ENCODE results near the gene ANKIB1.
A peak's percentile ranks its signal among the peaks of the same experiment; 100 is the strongest.
"Not testable (repeated sequence)": the region's sequence is repeated elsewhere in the genome, so short reads cannot be mapped to it uniquely, and the experiment has no call there.

ANKIB1 gene

GRCh38 chr7:92410162-92410561, 164.4 kb downstream of the ANKIB1 start:
- H3K27ac ChIP-seq (ENCODE audit: low read depth, low read length); H3K4me3 ChIP-seq (ENCODE audit: low read length); H3K9me3 ChIP-seq (ENCODE audit: insufficient read depth, low read depth, low read length); H3K9ac ChIP-seq (ENCODE audit: low read depth, low read length); H3K4me1 ChIP-seq (ENCODE audit: insufficient read depth, low read length); H3K27me3 ChIP-seq (ENCODE audit: insufficient read depth, low read length); H3K36me3 ChIP-seq (ENCODE audit: insufficient read depth, low read length): not testable (repeated sequence)
- 89% methylated on average over 3 of the region's 6 CpGs for WGBS

- H3K36me3 ChIP-seq (ENCODE audit: insufficient read depth, low read length) = no peaks in the 10 kb centered on the region
- no peaks in the 10 kb centered on the region for H3K27me3 ChIP-seq (ENCODE audit: insufficient read depth, low read length)
- H3K9ac ChIP-seq (ENCODE audit: low read depth, low read length) = no peak overlapping the region
- H3K4me3 ChIP-seq (ENCODE audit: low read length) = no peak overlapping the region
- H3K4me1 ChIP-seq (ENCODE audit: insufficient read depth, low read length) = no peaks in the 10 kb centered on the region
- no peak overlapping the region for H3K27ac ChIP-seq (ENCODE audit: low read depth, low read length)
- WGBS = 91% methylated on average over 10 of the region's 11 CpGs
- no peaks in the 10 kb centered on the region for H3K9me3 ChIP-seq (ENCODE audit: insufficient read depth, low read depth, low read length)
Observed at GRCh38 chr7:92412745-92413144, 167.0 kb downstream of the ANKIB1 start.

GRCh38 chr7:92413550-92413949, 167.8 kb downstream of the ANKIB1 start:
- 86% methylated on average over 5 of the region's 5 CpGs for WGBS
- no peak overlapping the region for H3K9ac ChIP-seq (ENCODE audit: low read depth, low read length)
- no peak overlapping the region for H3K4me3 ChIP-seq (ENCODE audit: low read length)
- no peaks in the 10 kb centered on the region for H3K36me3 ChIP-seq (ENCODE audit: insufficient read depth, low read length)
- no peaks in the 10 kb centered on the region for H3K4me1 ChIP-seq (ENCODE audit: insufficient read depth, low read length)
- H3K27me3 ChIP-seq (ENCODE audit: insufficient read depth, low read length) = no peaks in the 10 kb centered on the region
- H3K27ac ChIP-seq (ENCODE audit: low read depth, low read length) = no peak overlapping the region
- H3K9me3 ChIP-seq (ENCODE audit: insufficient read depth, low read depth, low read length) = no peaks in the 10 kb centered on the region

GRCh38 chr7:92415225-92415624, 169.5 kb downstream of the ANKIB1 start:
- Histone ChIP-seq H3K4me3 (ENCODE audit: low read length) (no peak overlapping the region), H3K27me3 (ENCODE audit: insufficient read depth, low read length) (no peaks in the 10 kb centered on the region), H3K4me1 (ENCODE audit: insufficient read depth, low read length) (no peaks in the 10 kb centered on the region), H3K27ac (ENCODE audit: low read depth, low read length) (no peak overlapping the region), H3K9me3 (ENCODE audit: insufficient read depth, low read depth, low read length) (no peaks in the 10 kb centered on the region), H3K9ac (ENCODE audit: low read depth, low read length) (no peak overlapping the region), H3K36me3 (ENCODE audit: insufficient read depth, low read length) (no peaks in the 10 kb centered on the region)
- 95% methylated on average over 4 of the region's 5 CpGs for WGBS

- Histone ChIP-seq H3K36me3 (ENCODE audit: insufficient read depth, low read length) (no peaks in the 10 kb centered on the region), H3K27me3 (ENCODE audit: insufficient read depth, low read length) (no peaks in the 10 kb centered on the region), H3K9ac (ENCODE audit: low read depth, low read length) (no peak overlapping the region), H3K9me3 (ENCODE audit: insufficient read depth, low read depth, low read length) (no peaks in the 10 kb centered on the region), H3K4me1 (ENCODE audit: insufficient read depth, low read length) (no peaks in the 10 kb centered on the region), H3K27ac (ENCODE audit: low read depth, low read length) (no peak overlapping the region), H3K4me3 (ENCODE audit: low read length) (no peak overlapping the region)
- 85% methylated on average over 5 of the region's 5 CpGs for WGBS
Observed at GRCh38 chr7:92417913-92418312, 172.1 kb downstream of the ANKIB1 start.

- 87% methylated on average over 5 of the region's 5 CpGs for WGBS
- Histone ChIP-seq H3K36me3 (ENCODE audit: insufficient read depth, low read length) (no peaks in the 10 kb centered on the region), H3K4me1 (ENCODE audit: insufficient read depth, low read length) (peaks cover 6% of the 10 kb centered on the region), H3K9me3 (ENCODE audit: insufficient read depth, low read depth, low read length) (no peaks in the 10 kb centered on the region), H3K9ac (ENCODE audit: low read depth, low read length) (no peak overlapping the region), H3K27me3 (ENCODE audit: insufficient read depth, low read length) (no peaks in the 10 kb centered on the region), H3K4me3 (ENCODE audit: low read length) (no peak overlapping the region), H3K27ac (ENCODE audit: low read depth, low read length) (no peak overlapping the region)
Observed at GRCh38 chr7:92421676-92422435, 176.1 kb downstream of the ANKIB1 start.

- Histone ChIP-seq H3K4me1 (ENCODE audit: insufficient read depth, low read length) (peaks cover 6% of the 10 kb centered on the region), H3K9me3 (ENCODE audit: insufficient read depth, low read depth, low read length) (no peaks in the 10 kb centered on the region), H3K27ac (ENCODE audit: low read depth, low read length) (no peak overlapping the region), H3K36me3 (ENCODE audit: insufficient read depth, low read length) (no peaks in the 10 kb centered on the region), H3K4me3 (ENCODE audit: low read length) (no peak overlapping the region), H3K9ac (ENCODE audit: low read depth, low read length) (no peak overlapping the region), H3K27me3 (ENCODE audit: insufficient read depth, low read length) (no peaks in the 10 kb centered on the region)
- 94% methylated on average over 6 of the region's 6 CpGs for WGBS
Observed at GRCh38 chr7:92422926-92423325, 177.2 kb downstream of the ANKIB1 start.

GRCh38 chr7:92423710-92424131, 177.9 kb downstream of the ANKIB1 start:
- H3K27ac ChIP-seq (ENCODE audit: low read depth, low read length) = no peak overlapping the region
- WGBS = 88% methylated on average over 5 of the region's 5 CpGs

GRCh38 chr7:92425311-92425947, 179.7 kb downstream of the ANKIB1 start:
- Histone ChIP-seq H3K36me3 (ENCODE audit: insufficient read depth, low read length) (no peaks in the 10 kb centered on the region), H3K9ac (ENCODE audit: low read depth, low read length) (no peak overlapping the region), H3K27ac (ENCODE audit: low read depth, low read length) (no peak overlapping the region), H3K27me3 (ENCODE audit: insufficient read depth, low read length) (no peaks in the 10 kb centered on the region), H3K4me3 (ENCODE audit: low read length) (no peak overlapping the region), H3K4me1 (ENCODE audit: insufficient read depth, low read length) (peaks cover 6% of the 10 kb centered on the region), H3K9me3 (ENCODE audit: insufficient read depth, low read depth, low read length) (no peaks in the 10 kb centered on the region)
- 83% methylated on average over 20 of the region's 20 CpGs for WGBS

More at GRCh38 chr7:92423710-92424131, 177.9 kb downstream of the ANKIB1 start:
- Histone ChIP-seq H3K9me3 (ENCODE audit: insufficient read depth, low read depth, low read length) (no peaks in the 10 kb centered on the region), H3K4me1 (ENCODE audit: insufficient read depth, low read length) (peaks cover 6% of the 10 kb centered on the region), H3K9ac (ENCODE audit: low read depth, low read length) (peak overlapping the region; percentile 63; the same call in 1 of the 2 replicates), H3K4me3 (ENCODE audit: low read length) (no peak overlapping the region), H3K27me3 (ENCODE audit: insufficient read depth, low read length) (no peaks in the 10 kb centered on the region), H3K36me3 (ENCODE audit: insufficient read depth, low read length) (no peaks in the 10 kb centered on the region)

GRCh38 chr7:92427193-92427592, 181.4 kb downstream of the ANKIB1 start:
- no peak overlapping the region for H3K4me3 ChIP-seq (ENCODE audit: low read length)
- 93% methylated on average over 3 of the region's 3 CpGs for WGBS

GRCh38 chr7:92432299-92432946, 186.6 kb downstream of the ANKIB1 start:
- H3K9ac ChIP-seq (ENCODE audit: low read depth, low read length) = no peak overlapping the region
- no peaks in the 10 kb centered on the region for H3K9me3 ChIP-seq (ENCODE audit: insufficient read depth, low read depth, low read length)
- no peak overlapping the region for H3K4me3 ChIP-seq (ENCODE audit: low read length)
- H3K4me1 ChIP-seq (ENCODE audit: insufficient read depth, low read length) = peaks cover 12% of the 10 kb centered on the region
- 93% methylated on average over 3 of the region's 3 CpGs for WGBS
- no peaks in the 10 kb centered on the region for H3K36me3 ChIP-seq (ENCODE audit: insufficient read depth, low read length)
- no peak overlapping the region for H3K27ac ChIP-seq (ENCODE audit: low read depth, low read length)
- no peaks in the 10 kb centered on the region for H3K27me3 ChIP-seq (ENCODE audit: insufficient read depth, low read length)

More at GRCh38 chr7:92427193-92427592, 181.4 kb downstream of the ANKIB1 start:
- Histone ChIP-seq H3K36me3 (ENCODE audit: insufficient read depth, low read length) (no peaks in the 10 kb centered on the region), H3K27me3 (ENCODE audit: insufficient read depth, low read length) (no peaks in the 10 kb centered on the region), H3K9me3 (ENCODE audit: insufficient read depth, low read depth, low read length) (no peaks in the 10 kb centered on the region), H3K9ac (ENCODE audit: low read depth, low read length) (no peak overlapping the region), H3K4me1 (ENCODE audit: insufficient read depth, low read length) (peaks cover 6% of the 10 kb centered on the region), H3K27ac (ENCODE audit: low read depth, low read length) (no peak overlapping the region)
